ENCODE results near the gene NOTUM.
A peak's percentile ranks its signal among the peaks of the same experiment; 100 is the strongest.

DNA sequence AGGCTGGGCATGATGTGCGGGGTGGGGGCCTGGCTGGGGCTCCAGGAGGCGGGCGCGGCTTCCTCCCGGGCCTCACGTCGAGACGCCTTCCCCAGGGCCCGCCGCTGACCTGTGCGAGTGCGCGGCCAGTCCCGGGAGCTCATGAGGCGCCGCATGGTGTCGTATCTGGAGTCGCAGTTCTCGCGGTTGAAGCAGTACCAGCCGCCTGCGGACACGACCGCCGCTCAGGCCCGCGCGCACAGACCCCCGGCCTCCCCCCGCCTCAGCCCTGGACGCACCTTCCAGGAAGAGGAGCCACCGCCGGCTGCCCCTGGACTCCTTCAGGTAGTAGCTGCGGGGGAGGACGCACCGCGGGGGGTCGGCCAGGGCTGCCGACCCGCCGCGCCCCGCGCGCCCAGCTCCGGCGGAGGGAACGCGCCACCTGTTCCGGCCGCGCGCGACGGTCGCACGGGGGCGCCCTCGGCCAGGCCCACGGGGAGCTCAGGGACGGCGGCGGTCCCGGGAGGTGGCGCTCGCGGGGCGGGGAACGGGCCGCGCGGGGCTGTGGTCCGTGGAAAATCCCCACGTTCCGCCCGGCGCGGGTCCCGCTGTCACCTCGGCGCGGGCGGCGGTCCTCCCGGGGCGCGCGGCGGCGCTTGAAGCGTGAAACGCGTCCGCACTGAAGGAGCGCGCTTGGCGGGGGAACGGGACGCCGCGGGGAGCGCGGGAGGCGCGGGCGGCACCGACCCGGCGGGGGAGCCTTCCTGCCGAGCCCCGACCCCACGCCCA, 1.4 kb downstream of the NOTUM start:
- TF ChIP-seq, protein P1, sequence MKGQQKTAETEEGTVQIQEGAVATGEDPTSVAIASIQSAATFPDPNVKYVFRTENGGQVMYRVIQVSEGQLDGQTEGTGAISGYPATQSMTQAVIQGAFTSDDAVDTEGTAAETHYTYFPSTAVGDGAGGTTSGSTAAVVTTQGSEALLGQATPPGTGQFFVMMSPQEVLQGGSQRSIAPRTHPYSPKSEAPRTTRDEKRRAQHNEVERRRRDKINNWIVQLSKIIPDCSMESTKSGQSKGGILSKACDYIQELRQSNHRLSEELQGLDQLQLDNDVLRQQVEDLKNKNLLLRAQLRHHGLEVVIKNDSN (IDR thresholded peaks at IDR 0.05): no peak
- TF ChIP-seq TAF1 (IDR thresholded peaks at IDR 0.05; ENCODE audit: low read depth) (no peak), EP300 (IDR thresholded peaks at IDR 0.05; ENCODE audit: borderline replicate concordance) (no peak), FOXM1 (IDR thresholded peaks at IDR 0.05; ENCODE audit: borderline replicate concordance, low read depth) (no peak), RAD21 (IDR thresholded peaks at IDR 0.05; ENCODE audit: low read depth) (peak; percentile 81), YY1 (IDR thresholded peaks at IDR 0.05; ENCODE audit: low read depth) (0 out of 2 replicates have a peak, but pooled peaks have one; percentile 9), CEBPB (IDR thresholded peaks at IDR 0.05) (no peak), CREB1 (IDR thresholded peaks at IDR 0.05; ENCODE audit: low read depth) (no peak), MAX (IDR thresholded peaks at IDR 0.05) (no peak; the same call in 1 of the 2 replicates), ZBTB7A (IDR thresholded peaks at IDR 0.05; ENCODE audit: low read depth) (no peak)
- TF ChIP-seq, protein P2, sequence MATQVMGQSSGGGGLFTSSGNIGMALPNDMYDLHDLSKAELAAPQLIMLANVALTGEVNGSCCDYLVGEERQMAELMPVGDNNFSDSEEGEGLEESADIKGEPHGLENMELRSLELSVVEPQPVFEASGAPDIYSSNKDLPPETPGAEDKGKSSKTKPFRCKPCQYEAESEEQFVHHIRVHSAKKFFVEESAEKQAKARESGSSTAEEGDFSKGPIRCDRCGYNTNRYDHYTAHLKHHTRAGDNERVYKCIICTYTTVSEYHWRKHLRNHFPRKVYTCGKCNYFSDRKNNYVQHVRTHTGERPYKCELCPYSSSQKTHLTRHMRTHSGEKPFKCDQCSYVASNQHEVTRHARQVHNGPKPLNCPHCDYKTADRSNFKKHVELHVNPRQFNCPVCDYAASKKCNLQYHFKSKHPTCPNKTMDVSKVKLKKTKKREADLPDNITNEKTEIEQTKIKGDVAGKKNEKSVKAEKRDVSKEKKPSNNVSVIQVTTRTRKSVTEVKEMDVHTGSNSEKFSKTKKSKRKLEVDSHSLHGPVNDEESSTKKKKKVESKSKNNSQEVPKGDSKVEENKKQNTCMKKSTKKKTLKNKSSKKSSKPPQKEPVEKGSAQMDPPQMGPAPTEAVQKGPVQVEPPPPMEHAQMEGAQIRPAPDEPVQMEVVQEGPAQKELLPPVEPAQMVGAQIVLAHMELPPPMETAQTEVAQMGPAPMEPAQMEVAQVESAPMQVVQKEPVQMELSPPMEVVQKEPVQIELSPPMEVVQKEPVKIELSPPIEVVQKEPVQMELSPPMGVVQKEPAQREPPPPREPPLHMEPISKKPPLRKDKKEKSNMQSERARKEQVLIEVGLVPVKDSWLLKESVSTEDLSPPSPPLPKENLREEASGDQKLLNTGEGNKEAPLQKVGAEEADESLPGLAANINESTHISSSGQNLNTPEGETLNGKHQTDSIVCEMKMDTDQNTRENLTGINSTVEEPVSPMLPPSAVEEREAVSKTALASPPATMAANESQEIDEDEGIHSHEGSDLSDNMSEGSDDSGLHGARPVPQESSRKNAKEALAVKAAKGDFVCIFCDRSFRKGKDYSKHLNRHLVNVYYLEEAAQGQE (IDR thresholded peaks at IDR 0.05; ENCODE audit: low read depth): no peak
